GM21423 (cell line): ENCODE results near the gene NUDT14.

Experiments
- ATAC-seq: cut with Tn5 transposase; IDR thresholded peaks from one replicate; pipeline ENCODE4 v1.9.1; 2021; ENCODE audit warnings: mild to moderate bottlenecking, moderate library complexity; ENCODE audit not compliant: unreplicated experiment

NUDT14 gene

GRCh38 chr14:105200074-105200473, 19.0 kb upstream of the NUDT14 start:
- ATAC-seq: no peak

- ATAC-seq: no peak
These were observed 18.0 kb upstream of the NUDT14 start for GRCh38 chr14:105199093-105199492.

- no peak for ATAC-seq
These were observed 17.5 kb upstream of the NUDT14 start for GRCh38 chr14:105198588-105198987.

- ATAC-seq: no peak
These were observed 16.1 kb upstream of the NUDT14 start for GRCh38 chr14:105197211-105197641.

- ATAC-seq: no peak
These were observed 15.3 kb upstream of the NUDT14 start for GRCh38 chr14:105196265-105196960.

GRCh38 chr14:105195522-105196264, 14.6 kb upstream of the NUDT14 start:
- no peak for ATAC-seq

- ATAC-seq: no peak
These were observed 13.9 kb upstream of the NUDT14 start for GRCh38 chr14:105195051-105195450.

GRCh38 chr14:105193916-105194782, 13.0 kb upstream of the NUDT14 start:
- no peak for ATAC-seq

- ATAC-seq: no peak
These were observed 12.0 kb upstream of the NUDT14 start for GRCh38 chr14:105192866-105193731.

- no peak for ATAC-seq
These were observed 6.9 kb upstream of the NUDT14 start for GRCh38 chr14:105187935-105188524.

- ATAC-seq: no peak
These were observed 6.0 kb upstream of the NUDT14 start for GRCh38 chr14:105187116-105187515.

- no peak for ATAC-seq
These were observed 4.9 kb upstream of the NUDT14 start for GRCh38 chr14:105185973-105186372.

- ATAC-seq: no peak
These were observed 3.9 kb upstream of the NUDT14 start for GRCh38 chr14:105185001-105185400.

- no peak for ATAC-seq
These were observed 3.3 kb upstream of the NUDT14 start for GRCh38 chr14:105184461-105184860.

GRCh38 chr14:105182296-105183020, 1.3 kb upstream of the NUDT14 start:
- ATAC-seq: no peak

GRCh38 chr14:105181549-105182295, 610 bp upstream of the NUDT14 start:
- no peak for ATAC-seq

- no peak for ATAC-seq
These were observed 1.9 kb downstream of the NUDT14 start for GRCh38 chr14:105179191-105179590.

- no peak for ATAC-seq
These were observed 2.3 kb downstream of the NUDT14 start for GRCh38 chr14:105178868-105179140.
